Activated naive CD4-positive, alpha-beta T cell treated with anti-CD3 and anti-CD28 coated beads, Interleukin-2, amount 50 U/mL, for 16 hours (primary cell): Measurements from ENCODE around the gene PSAP.

Experiments used
- DNase-seq: peaks from one replicate; pipeline ENCODE4 v3.0.0-alpha.2; 2020

PSAP gene

GRCh38 chr10:71780156-71780555, 70.9 kb downstream of the PSAP start:
- no peak for DNase-seq

- DNase-seq, result no peak
Observed at GRCh38 chr10:71779641-71780040, 71.4 kb downstream of the PSAP start.

GRCh38 chr10:71778071-71778825, 72.8 kb downstream of the PSAP start:
- DNase-seq, result no peak

GRCh38 chr10:71777213-71777985, 73.7 kb downstream of the PSAP start:
- DNase-seq, result no peak

- DNase-seq, result no peak
Observed at GRCh38 chr10:71776481-71776925, 74.5 kb downstream of the PSAP start.

GRCh38 chr10:71774916-71775702, 75.9 kb downstream of the PSAP start:
- no peak for DNase-seq

GRCh38 chr10:71773221-71773971, 77.7 kb downstream of the PSAP start, which contains the start of gene VSIR:
VSIR (minus strand) TSS chr10:71773520; CDS start chr10:71773439, 81 bp downstream.
- DNase-seq, result peak; percentile 96

GRCh38 chr10:71772832-71773220, 78.2 kb downstream of the PSAP start:
- DNase-seq, result no peak

- peak; percentile 36 for DNase-seq
Observed at GRCh38 chr10:71771821-71772617, 79.0 kb downstream of the PSAP start.

GRCh38 chr10:71771204-71771603, 79.8 kb downstream of the PSAP start:
- DNase-seq, result no peak

- DNase-seq, result no peak
Observed at GRCh38 chr10:71770789-71771188, 80.3 kb downstream of the PSAP start.

GRCh38 chr10:71770255-71770654, 80.8 kb downstream of the PSAP start:
- no peak for DNase-seq

- DNase-seq, result no peak
Observed at GRCh38 chr10:71769279-71769823, 81.7 kb downstream of the PSAP start.

- DNase-seq, result no peak
Observed at GRCh38 chr10:71767420-71768035, 83.5 kb downstream of the PSAP start.

- no peak for DNase-seq
Observed at GRCh38 chr10:71766717-71767419, 84.2 kb downstream of the PSAP start.
